Measurements from ENCODE around the gene ZBTB40.

ZBTB40 gene

DNA sequence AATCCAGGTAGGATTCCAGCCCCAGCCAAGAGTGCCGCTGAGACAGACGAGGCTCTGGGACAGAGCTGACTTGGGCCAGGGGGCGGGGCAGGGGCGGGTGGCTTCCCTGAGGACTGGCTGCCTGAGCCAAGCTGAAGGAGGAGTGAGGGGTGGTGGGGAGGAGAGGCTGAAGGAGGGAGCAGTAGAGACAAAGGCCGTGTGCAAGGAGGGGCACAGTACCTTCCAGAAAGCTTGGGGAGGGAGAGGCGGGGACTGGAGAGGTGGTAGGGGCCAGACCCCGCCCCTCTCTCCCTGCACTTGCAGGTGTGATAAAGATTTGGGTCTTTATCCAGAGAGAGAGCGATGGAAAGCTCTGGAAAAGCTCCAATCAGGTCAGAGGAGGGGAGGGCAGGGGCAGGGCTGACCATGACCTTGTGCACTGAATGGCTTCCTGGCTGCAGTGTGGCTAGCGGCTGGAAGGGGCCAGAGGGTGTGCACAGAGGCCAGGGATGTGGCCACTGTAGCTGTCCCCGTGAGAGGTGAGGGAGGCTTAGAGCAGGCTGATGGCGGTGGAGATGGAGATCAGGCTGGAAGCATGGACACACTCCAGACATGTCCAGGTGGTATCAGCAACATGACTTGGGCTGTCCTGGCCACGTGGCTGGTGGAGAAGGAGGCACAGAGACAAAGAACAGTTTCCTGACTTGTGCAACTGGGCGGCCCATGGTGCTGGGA lies 104.9 kb downstream of the ZBTB40 start (continued):
- TF ChIP-seq, protein P1, sequence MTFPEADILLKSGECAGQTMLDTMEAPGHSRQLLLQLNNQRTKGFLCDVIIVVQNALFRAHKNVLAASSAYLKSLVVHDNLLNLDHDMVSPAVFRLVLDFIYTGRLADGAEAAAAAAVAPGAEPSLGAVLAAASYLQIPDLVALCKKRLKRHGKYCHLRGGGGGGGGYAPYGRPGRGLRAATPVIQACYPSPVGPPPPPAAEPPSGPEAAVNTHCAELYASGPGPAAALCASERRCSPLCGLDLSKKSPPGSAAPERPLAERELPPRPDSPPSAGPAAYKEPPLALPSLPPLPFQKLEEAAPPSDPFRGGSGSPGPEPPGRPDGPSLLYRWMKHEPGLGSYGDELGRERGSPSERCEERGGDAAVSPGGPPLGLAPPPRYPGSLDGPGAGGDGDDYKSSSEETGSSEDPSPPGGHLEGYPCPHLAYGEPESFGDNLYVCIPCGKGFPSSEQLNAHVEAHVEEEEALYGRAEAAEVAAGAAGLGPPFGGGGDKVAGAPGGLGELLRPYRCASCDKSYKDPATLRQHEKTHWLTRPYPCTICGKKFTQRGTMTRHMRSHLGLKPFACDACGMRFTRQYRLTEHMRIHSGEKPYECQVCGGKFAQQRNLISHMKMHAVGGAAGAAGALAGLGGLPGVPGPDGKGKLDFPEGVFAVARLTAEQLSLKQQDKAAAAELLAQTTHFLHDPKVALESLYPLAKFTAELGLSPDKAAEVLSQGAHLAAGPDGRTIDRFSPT (tag by site-specific recombination; IDR thresholded peaks at IDR 0.05) = no peak
- TF ChIP-seq, protein P2, sequence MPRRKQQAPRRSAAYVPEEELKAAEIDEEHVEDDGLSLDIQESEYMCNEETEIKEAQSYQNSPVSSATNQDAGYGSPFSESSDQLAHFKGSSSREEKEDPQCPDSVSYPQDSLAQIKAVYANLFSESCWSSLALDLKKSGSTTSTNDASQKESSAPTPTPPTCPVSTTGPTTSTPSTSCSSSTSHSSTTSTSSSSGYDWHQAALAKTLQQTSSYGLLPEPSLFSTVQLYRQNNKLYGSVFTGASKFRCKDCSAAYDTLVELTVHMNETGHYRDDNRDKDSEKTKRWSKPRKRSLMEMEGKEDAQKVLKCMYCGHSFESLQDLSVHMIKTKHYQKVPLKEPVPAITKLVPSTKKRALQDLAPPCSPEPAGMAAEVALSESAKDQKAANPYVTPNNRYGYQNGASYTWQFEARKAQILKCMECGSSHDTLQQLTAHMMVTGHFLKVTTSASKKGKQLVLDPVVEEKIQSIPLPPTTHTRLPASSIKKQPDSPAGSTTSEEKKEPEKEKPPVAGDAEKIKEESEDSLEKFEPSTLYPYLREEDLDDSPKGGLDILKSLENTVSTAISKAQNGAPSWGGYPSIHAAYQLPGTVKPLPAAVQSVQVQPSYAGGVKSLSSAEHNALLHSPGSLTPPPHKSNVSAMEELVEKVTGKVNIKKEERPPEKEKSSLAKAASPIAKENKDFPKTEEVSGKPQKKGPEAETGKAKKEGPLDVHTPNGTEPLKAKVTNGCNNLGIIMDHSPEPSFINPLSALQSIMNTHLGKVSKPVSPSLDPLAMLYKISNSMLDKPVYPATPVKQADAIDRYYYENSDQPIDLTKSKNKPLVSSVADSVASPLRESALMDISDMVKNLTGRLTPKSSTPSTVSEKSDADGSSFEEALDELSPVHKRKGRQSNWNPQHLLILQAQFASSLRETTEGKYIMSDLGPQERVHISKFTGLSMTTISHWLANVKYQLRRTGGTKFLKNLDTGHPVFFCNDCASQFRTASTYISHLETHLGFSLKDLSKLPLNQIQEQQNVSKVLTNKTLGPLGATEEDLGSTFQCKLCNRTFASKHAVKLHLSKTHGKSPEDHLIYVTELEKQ (tag by site-specific recombination; IDR thresholded peaks at IDR 0.05; ENCODE audit: borderline replicate concordance) = no peak
- TF ChIP-seq, protein P3, sequence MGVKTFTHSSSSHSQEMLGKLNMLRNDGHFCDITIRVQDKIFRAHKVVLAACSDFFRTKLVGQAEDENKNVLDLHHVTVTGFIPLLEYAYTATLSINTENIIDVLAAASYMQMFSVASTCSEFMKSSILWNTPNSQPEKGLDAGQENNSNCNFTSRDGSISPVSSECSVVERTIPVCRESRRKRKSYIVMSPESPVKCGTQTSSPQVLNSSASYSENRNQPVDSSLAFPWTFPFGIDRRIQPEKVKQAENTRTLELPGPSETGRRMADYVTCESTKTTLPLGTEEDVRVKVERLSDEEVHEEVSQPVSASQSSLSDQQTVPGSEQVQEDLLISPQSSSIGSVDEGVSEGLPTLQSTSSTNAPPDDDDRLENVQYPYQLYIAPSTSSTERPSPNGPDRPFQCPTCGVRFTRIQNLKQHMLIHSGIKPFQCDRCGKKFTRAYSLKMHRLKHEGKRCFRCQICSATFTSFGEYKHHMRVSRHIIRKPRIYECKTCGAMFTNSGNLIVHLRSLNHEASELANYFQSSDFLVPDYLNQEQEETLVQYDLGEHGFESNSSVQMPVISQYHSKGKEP (tag by site-specific recombination; IDR thresholded peaks at IDR 0.05) = no peak

DNA sequence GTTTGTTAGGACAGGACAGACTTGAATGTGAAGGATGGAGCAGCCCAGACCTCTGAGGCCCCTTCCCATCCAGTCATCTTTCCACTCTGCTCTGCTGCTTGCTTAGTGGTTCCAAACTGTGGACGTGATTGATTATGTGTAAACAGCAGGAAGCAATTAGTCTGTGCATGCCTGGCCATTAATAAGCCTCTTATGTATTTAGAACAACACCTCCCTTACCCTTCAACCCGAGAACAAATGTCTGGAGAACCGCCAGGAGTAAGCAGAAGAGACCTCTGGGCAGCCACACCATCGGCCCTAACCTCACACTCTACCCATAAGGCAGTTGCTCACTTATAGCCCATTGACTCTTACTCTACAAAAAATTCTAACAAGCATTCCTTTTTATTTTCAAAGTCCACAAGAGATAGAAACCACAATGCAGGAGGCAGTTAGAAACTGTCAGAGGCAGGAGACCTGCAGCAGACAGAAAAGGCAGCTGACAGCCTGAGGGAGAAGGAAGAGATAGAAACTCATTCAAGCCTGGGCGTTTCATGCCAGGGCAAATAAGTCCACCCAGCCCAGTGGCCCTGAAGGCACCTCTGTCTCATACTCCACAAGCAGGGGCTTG lies 105.8 kb downstream of the ZBTB40 start:
- TF ChIP-seq ZNF248 (tag by site-specific recombination; IDR thresholded peaks at IDR 0.05) (no peak), WT1 (tag by site-specific recombination; IDR thresholded peaks at IDR 0.05) (peak; percentile 81), ZNF600 (tag by site-specific recombination; IDR thresholded peaks at IDR 0.05) (0 out of 2 replicates have a peak, but pooled peaks have one; percentile 26), ZNF561 (tag by site-specific recombination; IDR thresholded peaks at IDR 0.05; ENCODE audit: borderline replicate concordance) (no peak), FEZF1 (tag by site-specific recombination; IDR thresholded peaks at IDR 0.05) (peak; percentile 77), ZNF239 (tag by site-specific recombination; IDR thresholded peaks at IDR 0.05) (no peak), ZNF157 (tag by site-specific recombination; IDR thresholded peaks at IDR 0.05) (no peak), ZNF366 (tag by site-specific recombination; conservative IDR thresholded peaks at IDR 0.05) (peak; percentile 40; the same call in 1 of the 2 replicates), OSR2 (tag by site-specific recombination; IDR thresholded peaks at IDR 0.05) (peak; percentile 29; the same call in 1 of the 2 replicates)
- TF ChIP-seq, protein P4, sequence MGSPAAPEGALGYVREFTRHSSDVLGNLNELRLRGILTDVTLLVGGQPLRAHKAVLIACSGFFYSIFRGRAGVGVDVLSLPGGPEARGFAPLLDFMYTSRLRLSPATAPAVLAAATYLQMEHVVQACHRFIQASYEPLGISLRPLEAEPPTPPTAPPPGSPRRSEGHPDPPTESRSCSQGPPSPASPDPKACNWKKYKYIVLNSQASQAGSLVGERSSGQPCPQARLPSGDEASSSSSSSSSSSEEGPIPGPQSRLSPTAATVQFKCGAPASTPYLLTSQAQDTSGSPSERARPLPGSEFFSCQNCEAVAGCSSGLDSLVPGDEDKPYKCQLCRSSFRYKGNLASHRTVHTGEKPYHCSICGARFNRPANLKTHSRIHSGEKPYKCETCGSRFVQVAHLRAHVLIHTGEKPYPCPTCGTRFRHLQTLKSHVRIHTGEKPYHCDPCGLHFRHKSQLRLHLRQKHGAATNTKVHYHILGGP (tag by site-specific recombination; IDR thresholded peaks at IDR 0.05) = no peak
- TF ChIP-seq, protein P5, sequence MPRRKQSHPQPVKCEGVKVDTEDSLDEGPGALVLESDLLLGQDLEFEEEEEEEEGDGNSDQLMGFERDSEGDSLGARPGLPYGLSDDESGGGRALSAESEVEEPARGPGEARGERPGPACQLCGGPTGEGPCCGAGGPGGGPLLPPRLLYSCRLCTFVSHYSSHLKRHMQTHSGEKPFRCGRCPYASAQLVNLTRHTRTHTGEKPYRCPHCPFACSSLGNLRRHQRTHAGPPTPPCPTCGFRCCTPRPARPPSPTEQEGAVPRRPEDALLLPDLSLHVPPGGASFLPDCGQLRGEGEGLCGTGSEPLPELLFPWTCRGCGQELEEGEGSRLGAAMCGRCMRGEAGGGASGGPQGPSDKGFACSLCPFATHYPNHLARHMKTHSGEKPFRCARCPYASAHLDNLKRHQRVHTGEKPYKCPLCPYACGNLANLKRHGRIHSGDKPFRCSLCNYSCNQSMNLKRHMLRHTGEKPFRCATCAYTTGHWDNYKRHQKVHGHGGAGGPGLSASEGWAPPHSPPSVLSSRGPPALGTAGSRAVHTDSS (tag by site-specific recombination; IDR thresholded peaks at IDR 0.05) = no peak
- TF ChIP-seq, protein P6, sequence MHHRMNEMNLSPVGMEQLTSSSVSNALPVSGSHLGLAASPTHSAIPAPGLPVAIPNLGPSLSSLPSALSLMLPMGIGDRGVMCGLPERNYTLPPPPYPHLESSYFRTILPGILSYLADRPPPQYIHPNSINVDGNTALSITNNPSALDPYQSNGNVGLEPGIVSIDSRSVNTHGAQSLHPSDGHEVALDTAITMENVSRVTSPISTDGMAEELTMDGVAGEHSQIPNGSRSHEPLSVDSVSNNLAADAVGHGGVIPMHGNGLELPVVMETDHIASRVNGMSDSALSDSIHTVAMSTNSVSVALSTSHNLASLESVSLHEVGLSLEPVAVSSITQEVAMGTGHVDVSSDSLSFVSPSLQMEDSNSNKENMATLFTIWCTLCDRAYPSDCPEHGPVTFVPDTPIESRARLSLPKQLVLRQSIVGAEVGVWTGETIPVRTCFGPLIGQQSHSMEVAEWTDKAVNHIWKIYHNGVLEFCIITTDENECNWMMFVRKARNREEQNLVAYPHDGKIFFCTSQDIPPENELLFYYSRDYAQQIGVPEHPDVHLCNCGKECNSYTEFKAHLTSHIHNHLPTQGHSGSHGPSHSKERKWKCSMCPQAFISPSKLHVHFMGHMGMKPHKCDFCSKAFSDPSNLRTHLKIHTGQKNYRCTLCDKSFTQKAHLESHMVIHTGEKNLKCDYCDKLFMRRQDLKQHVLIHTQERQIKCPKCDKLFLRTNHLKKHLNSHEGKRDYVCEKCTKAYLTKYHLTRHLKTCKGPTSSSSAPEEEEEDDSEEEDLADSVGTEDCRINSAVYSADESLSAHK (tag by site-specific recombination; IDR thresholded peaks at IDR 0.05) = peak; percentile 93
- TF ChIP-seq, protein P7, sequence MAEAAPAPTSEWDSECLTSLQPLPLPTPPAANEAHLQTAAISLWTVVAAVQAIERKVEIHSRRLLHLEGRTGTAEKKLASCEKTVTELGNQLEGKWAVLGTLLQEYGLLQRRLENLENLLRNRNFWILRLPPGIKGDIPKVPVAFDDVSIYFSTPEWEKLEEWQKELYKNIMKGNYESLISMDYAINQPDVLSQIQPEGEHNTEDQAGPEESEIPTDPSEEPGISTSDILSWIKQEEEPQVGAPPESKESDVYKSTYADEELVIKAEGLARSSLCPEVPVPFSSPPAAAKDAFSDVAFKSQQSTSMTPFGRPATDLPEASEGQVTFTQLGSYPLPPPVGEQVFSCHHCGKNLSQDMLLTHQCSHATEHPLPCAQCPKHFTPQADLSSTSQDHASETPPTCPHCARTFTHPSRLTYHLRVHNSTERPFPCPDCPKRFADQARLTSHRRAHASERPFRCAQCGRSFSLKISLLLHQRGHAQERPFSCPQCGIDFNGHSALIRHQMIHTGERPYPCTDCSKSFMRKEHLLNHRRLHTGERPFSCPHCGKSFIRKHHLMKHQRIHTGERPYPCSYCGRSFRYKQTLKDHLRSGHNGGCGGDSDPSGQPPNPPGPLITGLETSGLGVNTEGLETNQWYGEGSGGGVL (tag by site-specific recombination; IDR thresholded peaks at IDR 0.05) = 0 out of 2 replicates have a peak, but pooled peaks have one; percentile 5
- ChIA-PET POLR2A (no interaction called here), CTCF (no interaction called here)
- Histone ChIP-seq H3K9me3 (ENCODE audit: control insufficient read depth, insufficient read depth, low read depth, low read length) (no peaks in the 10 kb centered on the region), H3K4me3 (ENCODE audit: low read depth, low read length) (no peak overlapping the region), H3K36me3 (ENCODE audit: control insufficient read depth in 2 of 2, insufficient read depth in 1 of 2, low read length in 2 of 2) (no peaks in the 10 kb centered on the region), H3K27ac (ENCODE audit: extremely low read depth, low read depth, low read length) (no peak overlapping the region), H3K4me1 (ENCODE audit: control insufficient read depth, insufficient read depth, low read length) (no peaks in the 10 kb centered on the region)
